ENCODE measurements around the gene MAGEA8.
A peak's percentile ranks its signal among the peaks of the same experiment; 100 is the strongest.
"Not testable (repeated sequence)": the region's sequence is repeated elsewhere in the genome, so short reads cannot be mapped to it uniquely, and the experiment has no call there.

MAGEA8 gene, protein sequence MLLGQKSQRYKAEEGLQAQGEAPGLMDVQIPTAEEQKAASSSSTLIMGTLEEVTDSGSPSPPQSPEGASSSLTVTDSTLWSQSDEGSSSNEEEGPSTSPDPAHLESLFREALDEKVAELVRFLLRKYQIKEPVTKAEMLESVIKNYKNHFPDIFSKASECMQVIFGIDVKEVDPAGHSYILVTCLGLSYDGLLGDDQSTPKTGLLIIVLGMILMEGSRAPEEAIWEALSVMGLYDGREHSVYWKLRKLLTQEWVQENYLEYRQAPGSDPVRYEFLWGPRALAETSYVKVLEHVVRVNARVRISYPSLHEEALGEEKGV

DNA sequence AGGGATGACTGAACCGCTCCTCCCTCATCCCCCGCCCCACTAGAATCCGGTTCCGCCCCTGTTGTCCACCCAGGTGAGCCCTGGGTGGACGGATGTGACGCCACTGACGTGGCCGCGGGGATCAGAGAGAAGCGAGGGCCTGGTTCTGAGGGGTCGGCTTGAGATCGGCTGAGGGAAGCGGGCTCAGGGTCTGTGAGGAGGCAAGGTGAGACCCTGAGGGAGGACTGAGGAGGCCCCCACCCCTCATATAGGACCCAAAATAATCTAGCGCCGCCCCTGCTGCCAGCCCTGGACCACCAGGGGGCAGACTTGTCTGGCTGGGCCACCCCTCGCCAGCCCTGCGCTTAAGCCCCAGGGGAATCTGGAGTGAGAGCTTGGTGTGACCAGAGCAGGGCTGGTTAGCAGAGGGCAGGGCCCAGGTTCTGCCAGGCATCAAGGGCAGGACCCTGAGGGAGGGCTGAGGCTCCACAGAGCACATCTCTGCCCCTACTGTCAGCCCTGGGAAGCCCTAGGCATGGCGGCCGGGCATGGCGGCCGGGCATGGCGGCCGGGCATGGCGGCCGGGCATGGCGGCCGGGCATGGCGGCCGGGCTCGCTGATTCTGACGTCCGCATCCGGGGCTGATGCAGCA, at the start of gene MAGEA8:
Gene MAGEA8 (plus strand): TSS at position 103 of the 631 bp plus-strand sequence. CDS start 3,090 bp downstream, outside the sequence.
- DNase-seq (ENCODE audit: low read depth) = no peak

GRCh38 chrX:149831473-149831872, 49.5 kb upstream of the MAGEA8 start:
- no peak for DNase-seq (ENCODE audit: low read depth)

DNA sequence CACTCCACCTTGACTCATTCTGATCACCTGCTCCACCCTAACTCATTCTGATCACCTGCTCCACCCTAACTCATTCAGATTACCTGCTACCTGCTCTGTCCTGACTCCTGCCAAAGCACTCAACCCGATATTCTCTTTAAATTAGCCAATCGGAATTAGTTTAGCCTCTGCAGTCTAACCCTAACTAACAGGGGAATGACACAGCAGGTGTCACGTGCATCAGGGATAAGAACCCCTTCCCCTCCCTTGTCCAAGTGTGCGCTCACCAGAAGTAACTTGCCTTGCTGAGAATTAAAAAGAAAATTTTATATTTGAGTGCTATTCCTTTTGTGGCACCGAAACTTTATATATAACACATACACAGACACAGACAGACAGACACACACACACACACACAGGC, 44.3 kb upstream of the MAGEA8 start:
- not testable (repeated sequence) for DNase-seq (ENCODE audit: low read depth)

DNA sequence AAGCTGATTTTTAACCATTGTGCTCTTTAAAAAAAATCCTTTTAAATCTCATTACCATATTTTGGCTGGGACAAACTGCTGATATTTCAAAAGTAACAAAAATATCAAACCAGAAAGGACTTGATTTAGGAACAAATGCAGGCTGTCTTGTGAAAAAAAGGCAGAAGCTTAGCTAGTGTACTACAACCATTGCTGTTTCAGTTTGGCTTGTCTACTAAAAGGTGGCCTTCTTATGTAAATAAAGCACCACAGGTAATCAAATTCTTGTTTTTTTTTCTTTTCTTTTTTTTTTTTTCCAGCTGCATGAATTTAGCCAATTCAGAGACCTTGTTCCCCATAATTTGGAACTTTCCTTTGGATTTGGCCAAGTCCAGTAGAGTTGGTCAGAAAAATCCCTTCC, 43.8 kb upstream of the MAGEA8 start:
- no peak for DNase-seq (ENCODE audit: low read depth)

GRCh38 chrX:149837639-149838038, 43.3 kb upstream of the MAGEA8 start:
- DNase-seq (ENCODE audit: low read depth) = no peak

- no peak for DNase-seq (ENCODE audit: low read depth)
Measured at GRCh38 chrX:149841929-149842328, 39.1 kb upstream of the MAGEA8 start.

- no peak for DNase-seq (ENCODE audit: low read depth)
Measured at GRCh38 chrX:149845385-149845784, 35.6 kb upstream of the MAGEA8 start.

GRCh38 chrX:149846789-149847188, 34.2 kb upstream of the MAGEA8 start:
- no peak for DNase-seq (ENCODE audit: low read depth)

GRCh38 chrX:149848855-149849254, 32.1 kb upstream of the MAGEA8 start:
- DNase-seq (ENCODE audit: low read depth) = no peak

- DNase-seq (ENCODE audit: low read depth) = no peak
Measured at GRCh38 chrX:149849787-149850186, 31.2 kb upstream of the MAGEA8 start.

DNA sequence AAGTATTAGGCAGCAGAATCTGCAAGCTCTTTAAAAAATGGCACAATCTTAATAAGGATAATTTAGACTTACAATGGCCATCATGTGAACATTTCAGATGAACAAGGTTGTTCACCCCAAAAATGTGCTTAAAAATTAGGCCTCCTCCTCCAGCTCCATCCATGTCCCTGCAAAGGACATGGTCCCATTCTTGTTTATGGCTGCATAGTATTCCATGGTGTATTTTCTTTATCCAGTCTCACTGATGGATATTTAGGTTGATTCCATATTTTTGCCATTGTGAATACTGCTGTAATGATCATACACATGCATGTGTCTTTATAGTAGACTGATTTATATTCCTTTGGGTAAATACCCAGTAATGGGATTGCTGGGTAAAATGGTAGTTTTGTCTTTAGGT, 29.1 kb upstream of the MAGEA8 start:
- no peak for DNase-seq (ENCODE audit: low read depth)

DNA sequence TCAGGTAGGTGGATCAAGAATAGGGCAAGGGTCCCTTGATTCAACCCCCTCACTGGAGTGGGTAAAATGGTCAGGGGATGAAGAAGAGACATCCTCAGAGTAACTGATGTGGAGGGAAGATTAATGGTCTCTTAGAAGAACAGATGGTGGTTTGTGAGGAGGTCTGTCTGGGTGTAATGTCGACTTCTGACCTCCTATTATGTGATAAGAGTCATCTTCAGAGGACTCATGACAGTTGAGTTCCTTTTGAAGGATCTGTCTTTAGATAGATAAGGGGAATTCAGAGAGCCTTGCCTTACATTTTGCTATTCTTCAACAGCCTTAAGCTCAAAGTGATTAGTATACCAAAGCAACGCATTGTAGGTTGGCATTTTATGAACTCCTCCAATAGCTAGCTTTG, 27.1 kb upstream of the MAGEA8 start:
- DNase-seq (ENCODE audit: low read depth) = no peak

DNA sequence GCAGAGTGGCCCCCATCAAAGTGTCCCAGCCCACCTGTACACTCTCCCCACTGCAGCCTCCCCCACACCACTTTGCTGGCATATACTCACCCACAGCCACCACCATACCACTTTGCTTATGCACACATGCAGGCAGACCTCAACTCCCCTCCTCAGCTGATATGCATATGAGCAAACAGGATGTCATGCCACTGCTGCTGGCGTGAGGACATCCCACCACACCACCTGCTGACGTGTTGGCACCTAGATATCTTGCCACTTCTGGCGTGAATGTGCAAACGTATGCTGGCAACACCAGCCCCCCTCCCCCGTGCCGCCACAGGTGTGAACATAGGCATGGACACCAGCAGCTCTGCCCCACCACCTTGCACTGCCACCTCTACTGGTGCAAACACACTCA, 22.4 kb upstream of the MAGEA8 start:
- no peak for DNase-seq (ENCODE audit: low read depth)

GRCh38 chrX:149860445-149860844, 20.5 kb upstream of the MAGEA8 start:
- DNase-seq (ENCODE audit: low read depth) = no peak

DNA sequence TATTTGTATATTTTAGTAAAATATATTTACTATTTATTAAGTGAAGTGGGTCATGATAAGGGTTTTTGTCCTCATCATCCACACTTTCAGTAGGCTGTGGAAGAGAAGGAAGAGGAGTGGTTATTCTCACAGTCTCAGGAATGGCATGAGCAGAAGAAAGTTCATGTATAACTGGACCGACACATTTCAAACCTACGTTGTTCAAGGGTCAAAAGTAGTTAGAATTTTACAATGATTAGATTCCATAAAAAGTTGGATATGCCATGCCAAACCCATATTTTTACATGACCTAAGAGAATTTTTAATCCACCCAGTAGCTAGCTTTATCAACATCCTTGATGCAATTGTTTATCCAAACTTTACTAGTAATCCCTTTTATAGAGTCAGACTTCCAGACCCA, 15.6 kb upstream of the MAGEA8 start:
- DNase-seq (ENCODE audit: low read depth) = no peak

DNA sequence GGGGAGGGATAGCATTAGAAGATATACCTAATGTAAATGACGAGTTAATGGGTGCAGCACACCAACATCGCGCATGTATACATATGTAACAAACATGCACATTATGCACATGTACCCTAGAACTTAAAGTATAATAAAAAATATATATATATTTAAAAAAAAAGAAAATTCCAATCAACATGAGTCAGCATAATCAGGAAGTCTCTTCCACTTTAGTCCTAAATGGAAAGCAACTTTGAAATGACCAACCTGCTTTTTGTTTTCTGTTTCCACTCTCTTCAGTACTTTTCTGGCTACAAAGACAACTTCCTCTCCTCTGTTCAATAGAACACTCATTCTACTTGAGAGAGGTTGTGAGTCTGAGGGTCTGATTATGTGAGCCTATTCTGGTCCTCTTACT, 13.5 kb upstream of the MAGEA8 start:
- no peak for DNase-seq (ENCODE audit: low read depth)

GRCh38 chrX:149870840-149871239, 10.1 kb upstream of the MAGEA8 start:
- no peak for DNase-seq (ENCODE audit: low read depth)

DNA sequence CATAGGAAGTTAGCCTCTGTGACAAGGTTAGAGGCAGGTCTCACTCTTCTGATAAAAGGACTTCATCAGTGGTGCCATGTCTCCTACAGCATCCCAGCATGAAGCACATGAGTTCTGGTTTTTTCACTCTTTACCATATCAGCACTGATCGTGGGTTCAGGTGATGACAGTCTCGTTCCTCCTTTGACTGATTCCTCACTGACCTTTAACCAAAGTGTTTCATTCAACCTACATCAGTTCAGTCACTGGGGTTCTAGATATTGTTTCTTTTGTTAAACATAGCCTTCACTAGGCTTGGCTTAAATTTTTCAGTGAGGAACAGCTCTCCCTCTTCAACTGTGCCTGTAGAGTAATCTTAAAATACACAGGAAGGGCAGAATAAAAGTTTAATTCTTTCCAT, 9.6 kb upstream of the MAGEA8 start:
- DNase-seq (ENCODE audit: low read depth) = no peak

DNA sequence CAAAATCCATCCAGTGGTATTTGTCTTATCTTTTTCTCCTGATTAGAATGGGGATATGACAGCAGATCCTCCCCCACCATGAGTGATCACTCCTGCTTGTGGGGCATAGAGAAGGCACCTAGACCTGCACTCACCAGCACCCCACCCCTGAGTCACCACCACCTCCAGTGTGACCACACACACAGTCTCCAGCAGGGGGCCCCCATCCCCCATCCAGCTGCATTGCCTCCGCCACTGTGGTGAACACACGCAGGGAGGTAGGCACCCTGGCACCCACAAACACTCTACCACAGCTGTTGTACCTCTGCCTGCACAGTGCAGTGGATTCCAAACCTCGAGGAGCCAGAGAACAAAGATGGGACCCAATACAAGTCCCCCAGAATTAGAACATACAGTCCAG, 9.0 kb upstream of the MAGEA8 start:
- DNase-seq (ENCODE audit: low read depth) = peak; percentile 33

DNA sequence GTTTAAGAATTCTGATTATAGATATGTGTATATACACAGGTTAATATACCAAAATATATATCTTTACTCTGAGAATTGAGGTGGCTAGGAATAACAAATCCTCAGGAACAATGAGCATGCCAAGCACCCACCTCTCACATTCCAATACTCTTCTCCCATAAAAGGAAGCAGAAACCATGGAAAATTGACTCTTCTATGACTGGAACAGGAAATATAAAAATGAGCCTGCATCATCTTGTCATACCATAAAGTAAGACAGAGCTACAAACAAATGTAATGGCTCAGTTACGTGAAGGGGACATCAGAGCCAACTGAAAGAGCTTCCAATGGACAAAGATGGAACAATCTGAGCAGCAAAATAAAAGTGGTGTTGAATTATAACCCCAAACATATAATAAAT, 3.8 kb upstream of the MAGEA8 start:
- no peak for DNase-seq (ENCODE audit: low read depth)

- no peak for DNase-seq (ENCODE audit: low read depth)
Measured at GRCh38 chrX:149877636-149878035, 3.3 kb upstream of the MAGEA8 start.

- DNase-seq (ENCODE audit: low read depth) = not testable (repeated sequence)
Measured at GRCh38 chrX:149890828-149891227, 9.8 kb downstream of the MAGEA8 start.

- DNase-seq (ENCODE audit: low read depth) = no peak
Measured at GRCh38 chrX:149898554-149898953, 17.6 kb downstream of the MAGEA8 start.
